H9 (cell line): ENCODE data around the gene LYPD5. TPM values are rescaled to one million over a fixed set of nuclear protein-coding genes. Genes with fewer than 3 reads are reported as not detected.

ENCODE experiments used
- DNase-seq: peaks from one replicate; pipeline ENCODE4 v3.0.0-alpha.2; 2017
- H2AFZ ChIP-seq: one replicate; pipeline ENCODE4 v1.6.1; 2013; ENCODE audit warnings: mild to moderate bottlenecking, low read length, control low read depth, moderate library complexity
- H2AK5ac ChIP-seq: 2 replicates; pipeline ENCODE4 v1.6.1; 2013; ENCODE audit warnings: low read length, control low read depth, mixed read lengths; ENCODE audit not compliant: insufficient read length
- H2BK120ac ChIP-seq: one replicate; pipeline ENCODE4 v1.6.1; 2013; ENCODE audit warnings: low read depth, mild to moderate bottlenecking, low read length, control low read depth, inconsistent platforms; ENCODE audit not compliant: poor library complexity, severe bottlenecking
- H2BK12ac ChIP-seq: 2 replicates; pipeline ENCODE4 v1.6.1; 2013; ENCODE audit warnings: low read length, control low read depth, mixed read lengths, low read depth; ENCODE audit not compliant: insufficient read length
- H2BK15ac ChIP-seq: 2 replicates; pipeline ENCODE4 v1.6.1; 2013; ENCODE audit warnings: low read depth, low read length, control low read depth
- H2BK20ac ChIP-seq: one replicate; pipeline ENCODE4 v1.6.1; 2013; ENCODE audit warnings: low read depth, mild to moderate bottlenecking, low read length, control low read depth, inconsistent platforms; ENCODE audit not compliant: poor library complexity, severe bottlenecking
- H2BK5ac ChIP-seq: 2 replicates; pipeline ENCODE4 v1.6.1; 2013; ENCODE audit warnings: low read length, control low read depth, mixed read lengths; ENCODE audit not compliant: insufficient read length
- H3K14ac ChIP-seq: 2 replicates; pipeline ENCODE4 v1.6.1; 2013; ENCODE audit warnings: low read length, control low read depth; ENCODE audit not compliant: insufficient read depth
- H3K18ac ChIP-seq: 2 replicates; pipeline ENCODE4 v1.6.1; 2013; ENCODE audit warnings: low read depth, mild to moderate bottlenecking, mixed read lengths, low read length, control low read depth; ENCODE audit not compliant: insufficient read length
- H3K23ac ChIP-seq: 2 replicates; pipeline ENCODE4 v1.6.1; 2013; ENCODE audit warnings: low read length, control low read depth, mixed read lengths, low read depth; ENCODE audit not compliant: insufficient read length
- H3K23me2 ChIP-seq: 2 replicates; pipeline ENCODE4 v1.6.1; 2013; ENCODE audit warnings: low read depth, mild to moderate bottlenecking, mixed read lengths, low read length, control low read depth; ENCODE audit not compliant: insufficient read length, poor library complexity, severe bottlenecking
- H3K27ac ChIP-seq: 2 replicates; pipeline ENCODE4 v1.5.1; 2013; ENCODE audit warnings: low read length, control low read depth, mixed read lengths, low read depth; ENCODE audit not compliant: insufficient read length
- H3K27me3 ChIP-seq: 2 replicates; pipeline ENCODE4 v1.6.1; 2013; ENCODE audit warnings: low read length, control low read depth, inconsistent platforms; ENCODE audit not compliant: insufficient read depth
- H3K4ac ChIP-seq: 2 replicates; pipeline ENCODE4 v1.6.1; 2013; ENCODE audit warnings: low read depth, mild to moderate bottlenecking, control low read depth, inconsistent platforms, low read length, moderate library complexity
- H3K4me1 ChIP-seq: 2 replicates; pipeline ENCODE4 v1.6.1; 2013; ENCODE audit warnings: low read length, control low read depth, inconsistent platforms; ENCODE audit not compliant: insufficient read depth
- H3K4me2 ChIP-seq: 2 replicates; pipeline ENCODE4 v1.6.1; 2013; ENCODE audit warnings: low read length, control low read depth, mixed read lengths; ENCODE audit not compliant: insufficient read length, insufficient read depth
- H3K56ac ChIP-seq: 2 replicates; pipeline ENCODE4 v1.6.1; 2013; ENCODE audit warnings: low read depth, mild to moderate bottlenecking, mixed read lengths, low read length, control low read depth; ENCODE audit not compliant: insufficient read length
- H3K79me1 ChIP-seq: 2 replicates; pipeline ENCODE4 v1.6.1; 2013; ENCODE audit warnings: low read depth, mild to moderate bottlenecking, moderate library complexity, low read length, control low read depth, inconsistent platforms; ENCODE audit not compliant: insufficient read depth, poor library complexity, severe bottlenecking
- H3K79me2 ChIP-seq: 2 replicates; pipeline ENCODE4 v1.6.1; 2013; ENCODE audit warnings: low read length, control low read depth, inconsistent platforms; ENCODE audit not compliant: insufficient read depth
- H3K9ac ChIP-seq: 2 replicates; pipeline ENCODE4 v1.6.1; 2013; ENCODE audit warnings: low read length, control low read depth, mixed read lengths; ENCODE audit not compliant: insufficient read length; ENCODE audit errors: extremely low read depth
- H3K9me3 ChIP-seq: one replicate; pipeline ENCODE4 v1.6.1; 2013; ENCODE audit warnings: low read depth, low read length, inconsistent platforms; ENCODE audit not compliant: control insufficient read depth
- H3T11ph ChIP-seq: one replicate; pipeline ENCODE4 v1.6.1; 2013; ENCODE audit warnings: mild to moderate bottlenecking, low read length, control low read depth, inconsistent platforms
- H4K20me1 ChIP-seq: one replicate; pipeline ENCODE4 v1.6.1; 2013; ENCODE audit not compliant: control insufficient read depth, insufficient read length, insufficient read depth
- H4K5ac ChIP-seq: 2 replicates; pipeline ENCODE4 v1.6.1; 2013; ENCODE audit warnings: low read depth, mild to moderate bottlenecking, mixed read lengths, low read length, control low read depth; ENCODE audit not compliant: insufficient read length
- H4K8ac ChIP-seq: replicated peaks from 2 replicates; pipeline ENCODE4 v1.6.1; 2013; ENCODE audit warnings: low read length, control low read depth, mixed read lengths, low read depth; ENCODE audit not compliant: insufficient read length
- H4K91ac ChIP-seq: 2 replicates; pipeline ENCODE4 v1.6.1; 2013; ENCODE audit warnings: low read depth, mild to moderate bottlenecking, moderate library complexity, mixed read lengths, low read length, control low read depth; ENCODE audit not compliant: insufficient read length
- H3K27ac Mint-ChIP-seq, 3 experiments: 2 replicates in 2 of 3; 3 replicates in 1 of 3; pipeline ENCODE4 v1.8.0; 2020 to 2021; ENCODE audit warnings: mixed read lengths in 3 of 3, mild to moderate bottlenecking in 1 of 3, moderate library complexity in 1 of 3
- H3K27me3 Mint-ChIP-seq: 2 replicates; pipeline ENCODE4 v1.8.0; 2021; ENCODE audit warnings: low read depth, mild to moderate bottlenecking, moderate library complexity, mixed read lengths
- H3K36me3 Mint-ChIP-seq, 3 experiments: 2 replicates in 2 of 3; 3 replicates in 1 of 3; pipeline ENCODE4 v1.8.0; 2020 to 2021; ENCODE audit warnings: low read depth in 3 of 3, mixed read lengths in 3 of 3; ENCODE audit not compliant: insufficient read depth in 1 of 3
- H3K4me1 Mint-ChIP-seq, 2 experiments: 2 replicates each; pipeline ENCODE4 v1.8.0; 2020; ENCODE audit warnings: mixed read lengths in 2 of 2
- H3K4me3 Mint-ChIP-seq, 2 experiments: 2 replicates in 1 of 2; 3 replicates in 1 of 2; pipeline ENCODE4 v1.8.0; 2020 to 2021; ENCODE audit warnings: mild to moderate bottlenecking in 2 of 2, mixed read lengths in 2 of 2, moderate library complexity in 1 of 2
- H3K9me3 Mint-ChIP-seq, 2 experiments: 2 replicates in 1 of 2; 3 replicates in 1 of 2; pipeline ENCODE4 v1.8.0; 2020; ENCODE audit warnings: mild to moderate bottlenecking in 2 of 2, mixed read lengths in 2 of 2, moderate library complexity in 1 of 2
- WGBS: extraction: QIAGEN DNeasy Blood & Tissue Kit; methylation state at CpG from one replicate; pipeline ENCODE4 v1.1.7; 2013; ENCODE audit warnings: missing lambda C conversion rate, low lambda C conversion rate, mixed read lengths; ENCODE audit not compliant: insufficient read length; ENCODE audit errors: extremely low coverage; 5-methylcytosine and 5-hydroxymethylcytosine counted together
- total RNA-seq: library from RNA; stranded (reverse); gene quantifications from 2 replicates; pipeline ENCODE4 v1.2.1, GENCODE V29; 2021
- TF ChIP-seq, protein P1 (sequence below): fragments of 200-600 bp; sonication (generic); conservative IDR thresholded peaks from 3 replicates; pipeline ENCODE4 v1.8.0; 2021; ENCODE audit warnings: antibody characterized with exemption, mild to moderate bottlenecking

The LYPD5 gene
- total RNA-seq, 1 experiment from 2014 or later: 0.50 TPM

- Histone ChIP-seq H3K9ac (no peak overlapping the region), H3K79me1 (no peaks in the 10 kb centered on the region), H3K79me2 (no peaks in the 10 kb centered on the region), H3K4me2 (no peak overlapping the region), H3K18ac (no peak overlapping the region), H3K4me1 (no peaks in the 10 kb centered on the region; the same call in 1 of the 2 replicates), H3K9me3 (no peaks in the 10 kb centered on the region), H3T11ph (no peak overlapping the region), H4K20me1 (no peaks in the 10 kb centered on the region), H3K4ac (no peak overlapping the region), H3K23ac (no peak overlapping the region), H3K27ac (no peak overlapping the region), H2BK15ac (no peak overlapping the region), H3K14ac (no peak overlapping the region), H2AK5ac (no peak overlapping the region), H4K91ac (no peak overlapping the region), H4K8ac (no peak overlapping the region), H2AFZ (no peak overlapping the region), H3K27me3 (peaks cover 2% of the 10 kb centered on the region; the same call in 1 of the 2 replicates), H3K23me2 (no peaks in the 10 kb centered on the region), H2BK5ac (no peak overlapping the region), H2BK20ac (no peak overlapping the region), H3K56ac (no peak overlapping the region), H4K5ac (no peak overlapping the region), H2BK120ac (no peak overlapping the region), H2BK12ac (no peak overlapping the region)
- Mint-ChIP-seq H3K36me3 (no peaks in the 10 kb centered on the region; a peak in 1 of 7 replicates), H3K9me3 (no peaks in the 10 kb centered on the region), H3K4me1 (peaks cover 12 to 17% of the 10 kb centered on the region in 2 experiments), H3K27ac (no peak overlapping the region), H3K4me3 (no peak overlapping the region; a peak in 1 of 5 replicates), H3K27me3 (peaks cover 39% of the 10 kb centered on the region)
- no CpG with 5 or more reads among the region's 7 CpGs for WGBS
- TF ChIP-seq, protein P1, sequence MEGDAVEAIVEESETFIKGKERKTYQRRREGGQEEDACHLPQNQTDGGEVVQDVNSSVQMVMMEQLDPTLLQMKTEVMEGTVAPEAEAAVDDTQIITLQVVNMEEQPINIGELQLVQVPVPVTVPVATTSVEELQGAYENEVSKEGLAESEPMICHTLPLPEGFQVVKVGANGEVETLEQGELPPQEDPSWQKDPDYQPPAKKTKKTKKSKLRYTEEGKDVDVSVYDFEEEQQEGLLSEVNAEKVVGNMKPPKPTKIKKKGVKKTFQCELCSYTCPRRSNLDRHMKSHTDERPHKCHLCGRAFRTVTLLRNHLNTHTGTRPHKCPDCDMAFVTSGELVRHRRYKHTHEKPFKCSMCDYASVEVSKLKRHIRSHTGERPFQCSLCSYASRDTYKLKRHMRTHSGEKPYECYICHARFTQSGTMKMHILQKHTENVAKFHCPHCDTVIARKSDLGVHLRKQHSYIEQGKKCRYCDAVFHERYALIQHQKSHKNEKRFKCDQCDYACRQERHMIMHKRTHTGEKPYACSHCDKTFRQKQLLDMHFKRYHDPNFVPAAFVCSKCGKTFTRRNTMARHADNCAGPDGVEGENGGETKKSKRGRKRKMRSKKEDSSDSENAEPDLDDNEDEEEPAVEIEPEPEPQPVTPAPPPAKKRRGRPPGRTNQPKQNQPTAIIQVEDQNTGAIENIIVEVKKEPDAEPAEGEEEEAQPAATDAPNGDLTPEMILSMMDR: no peak
- no peak for DNase-seq
These were observed 34.9 kb downstream of the LYPD5 start for GRCh38 chr19:43767316-43767715.
